Tibial nerve (tissue), 3 donors: ENCODE data around the gene NID1.

ENCODE experiments used
- POLR2A ChIP-seq, 2 donors: fragments of 450-650 bp; IDR thresholded peaks; one replicate each; pipeline ENCODE4 v1.6.1; 2017; ENCODE audit warnings: antibody characterized with exemption in 2 of 2, mild to moderate bottlenecking in 2 of 2, moderate library complexity in 2 of 2
- TF ChIP-seq, protein P1 (sequence below), 5 experiments: fragments of 200-600 bp in 3 of 5; fragments of 450-650 bp in 2 of 5; sonication (generic) in 3 of 5; IDR thresholded peaks; one replicate each; pipeline ENCODE4 v1.5.1; 2016 to 2019; ENCODE audit warnings: antibody characterized with exemption in 5 of 5, mild to moderate bottlenecking in 3 of 5, moderate library complexity in 2 of 5

DNA sequence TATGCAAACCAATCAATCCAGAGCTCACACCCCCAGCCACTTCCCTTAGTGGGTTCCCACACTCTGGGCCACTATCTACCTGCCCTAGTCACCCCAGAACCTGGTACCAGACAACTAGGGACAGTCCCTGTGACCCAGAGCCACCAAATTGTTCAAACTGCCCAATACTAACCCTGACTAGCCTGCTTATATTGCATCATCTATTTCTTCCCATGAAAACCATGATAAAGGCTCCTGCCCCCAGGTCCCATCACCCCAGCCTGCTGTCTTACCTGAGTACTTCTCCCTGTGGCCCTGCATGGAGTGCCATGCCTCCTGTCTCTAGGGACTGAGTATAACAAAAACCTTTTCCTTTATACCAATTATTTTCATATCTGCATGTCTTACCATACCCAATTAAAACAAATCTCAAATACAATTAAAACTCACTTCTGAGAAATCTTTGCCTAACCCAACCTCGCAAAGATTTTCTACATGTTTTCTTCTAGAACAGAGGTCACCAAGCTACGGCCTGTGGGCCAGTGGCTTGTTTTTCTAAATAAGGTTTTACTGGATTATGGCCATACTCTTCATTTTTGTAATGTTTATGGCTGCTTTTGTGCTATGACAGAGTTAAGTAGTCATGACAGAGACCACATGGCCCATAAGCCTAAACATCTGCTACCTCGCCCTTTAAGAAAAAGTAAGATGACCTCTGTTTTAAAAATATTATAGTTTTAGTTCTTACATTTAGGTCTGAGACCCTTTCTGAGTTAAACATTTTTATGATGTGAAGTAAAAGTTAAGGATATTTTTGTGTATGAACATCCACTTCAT, 31.0 kb upstream of the NID1 start:
- TF ChIP-seq, protein P1, sequence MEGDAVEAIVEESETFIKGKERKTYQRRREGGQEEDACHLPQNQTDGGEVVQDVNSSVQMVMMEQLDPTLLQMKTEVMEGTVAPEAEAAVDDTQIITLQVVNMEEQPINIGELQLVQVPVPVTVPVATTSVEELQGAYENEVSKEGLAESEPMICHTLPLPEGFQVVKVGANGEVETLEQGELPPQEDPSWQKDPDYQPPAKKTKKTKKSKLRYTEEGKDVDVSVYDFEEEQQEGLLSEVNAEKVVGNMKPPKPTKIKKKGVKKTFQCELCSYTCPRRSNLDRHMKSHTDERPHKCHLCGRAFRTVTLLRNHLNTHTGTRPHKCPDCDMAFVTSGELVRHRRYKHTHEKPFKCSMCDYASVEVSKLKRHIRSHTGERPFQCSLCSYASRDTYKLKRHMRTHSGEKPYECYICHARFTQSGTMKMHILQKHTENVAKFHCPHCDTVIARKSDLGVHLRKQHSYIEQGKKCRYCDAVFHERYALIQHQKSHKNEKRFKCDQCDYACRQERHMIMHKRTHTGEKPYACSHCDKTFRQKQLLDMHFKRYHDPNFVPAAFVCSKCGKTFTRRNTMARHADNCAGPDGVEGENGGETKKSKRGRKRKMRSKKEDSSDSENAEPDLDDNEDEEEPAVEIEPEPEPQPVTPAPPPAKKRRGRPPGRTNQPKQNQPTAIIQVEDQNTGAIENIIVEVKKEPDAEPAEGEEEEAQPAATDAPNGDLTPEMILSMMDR (IDR thresholded peaks at IDR 0.05), result no peak
- no peak for TF ChIP-seq POLR2A (IDR thresholded peaks at IDR 0.05)
